ENCODE measurements around the gene HNRNPH2. TPM values are rescaled to one million over a fixed set of nuclear protein-coding genes. Genes with fewer than 3 reads are reported as not detected.

Gene HNRNPH2
- total and polyA plus RNA-seq, 4 donors = 31.5 to 36.9 (median 34.8) TPM

- 58% methylated on average over 2 of the region's 2 CpGs for WGBS
- no peak overlapping the region for H3K9ac ChIP-seq (ENCODE audit: low read depth in 1 of 2, low read length in 2 of 2)
- H3K27ac ChIP-seq (ENCODE audit: low read depth in 1 of 2, low read length in 2 of 2) = no peak overlapping the region
- no peaks in the 10 kb centered on the region for H3K9me3 ChIP-seq (ENCODE audit: control insufficient read depth in 4 of 4, low read length in 3 of 4)
- no peaks in the 10 kb centered on the region for H3K4me1 ChIP-seq (ENCODE audit: control insufficient read depth in 4 of 4, insufficient read depth in 4 of 4, low read length in 3 of 4)
- no peak for TF ChIP-seq TAF1 (conservative IDR thresholded peaks at IDR 0.05)
- TF ChIP-seq, protein P1, sequence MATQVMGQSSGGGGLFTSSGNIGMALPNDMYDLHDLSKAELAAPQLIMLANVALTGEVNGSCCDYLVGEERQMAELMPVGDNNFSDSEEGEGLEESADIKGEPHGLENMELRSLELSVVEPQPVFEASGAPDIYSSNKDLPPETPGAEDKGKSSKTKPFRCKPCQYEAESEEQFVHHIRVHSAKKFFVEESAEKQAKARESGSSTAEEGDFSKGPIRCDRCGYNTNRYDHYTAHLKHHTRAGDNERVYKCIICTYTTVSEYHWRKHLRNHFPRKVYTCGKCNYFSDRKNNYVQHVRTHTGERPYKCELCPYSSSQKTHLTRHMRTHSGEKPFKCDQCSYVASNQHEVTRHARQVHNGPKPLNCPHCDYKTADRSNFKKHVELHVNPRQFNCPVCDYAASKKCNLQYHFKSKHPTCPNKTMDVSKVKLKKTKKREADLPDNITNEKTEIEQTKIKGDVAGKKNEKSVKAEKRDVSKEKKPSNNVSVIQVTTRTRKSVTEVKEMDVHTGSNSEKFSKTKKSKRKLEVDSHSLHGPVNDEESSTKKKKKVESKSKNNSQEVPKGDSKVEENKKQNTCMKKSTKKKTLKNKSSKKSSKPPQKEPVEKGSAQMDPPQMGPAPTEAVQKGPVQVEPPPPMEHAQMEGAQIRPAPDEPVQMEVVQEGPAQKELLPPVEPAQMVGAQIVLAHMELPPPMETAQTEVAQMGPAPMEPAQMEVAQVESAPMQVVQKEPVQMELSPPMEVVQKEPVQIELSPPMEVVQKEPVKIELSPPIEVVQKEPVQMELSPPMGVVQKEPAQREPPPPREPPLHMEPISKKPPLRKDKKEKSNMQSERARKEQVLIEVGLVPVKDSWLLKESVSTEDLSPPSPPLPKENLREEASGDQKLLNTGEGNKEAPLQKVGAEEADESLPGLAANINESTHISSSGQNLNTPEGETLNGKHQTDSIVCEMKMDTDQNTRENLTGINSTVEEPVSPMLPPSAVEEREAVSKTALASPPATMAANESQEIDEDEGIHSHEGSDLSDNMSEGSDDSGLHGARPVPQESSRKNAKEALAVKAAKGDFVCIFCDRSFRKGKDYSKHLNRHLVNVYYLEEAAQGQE (IDR thresholded peaks at IDR 0.05) = peak; percentile 58
- TF ChIP-seq YY1 (IDR thresholded peaks at IDR 0.05) = no peak
- H3K4me3 ChIP-seq (ENCODE audit: low read depth in 1 of 3, low read length in 3 of 3) = no peak overlapping the region
- peak; percentile 34 for DNase-seq (ENCODE audit: low spot score)
- no peaks in the 10 kb centered on the region for H3K36me3 ChIP-seq (ENCODE audit: control insufficient read depth in 4 of 4, insufficient read depth in 3 of 4, low read depth in 1 of 4, low read length in 3 of 4)
- H3K27me3 ChIP-seq (ENCODE audit: control insufficient read depth in 4 of 4, insufficient read depth in 4 of 4, low read length in 3 of 4) = no peaks in the 10 kb centered on the region
These were observed 42.9 kb downstream of the HNRNPH2 start for GRCh38 chrX:101450961-101451360.

GRCh38 chrX:101452056-101452455 is 44.0 kb downstream of the HNRNPH2 start:
- no peak overlapping the region for H3K27ac ChIP-seq (ENCODE audit: low read depth in 1 of 2, low read length in 2 of 2)

DNA sequence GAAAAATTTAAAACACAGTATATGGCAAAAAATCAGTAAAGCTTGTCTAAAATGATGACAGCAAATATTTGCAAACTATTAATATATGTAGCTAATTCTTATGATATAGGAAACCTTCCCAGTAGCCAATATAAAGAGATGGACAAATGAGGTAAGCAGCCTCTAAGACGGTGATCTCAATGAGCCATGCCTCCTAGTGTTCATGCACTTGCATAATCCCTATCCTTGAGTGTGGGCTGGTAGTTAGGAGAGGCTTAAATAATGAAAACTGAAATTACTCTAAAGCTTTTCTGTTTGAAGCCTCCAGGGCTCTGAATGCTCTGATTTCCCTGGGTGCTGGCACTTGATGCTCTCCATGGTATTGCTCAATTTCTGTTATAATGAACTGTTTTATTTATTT is 52.6 kb downstream of the HNRNPH2 start:
- Histone ChIP-seq H3K36me3 (ENCODE audit: control insufficient read depth in 4 of 4, insufficient read depth in 3 of 4, low read depth in 1 of 4, low read length in 3 of 4) (peaks cover 0 to 2% (median under 1%) of the 10 kb centered on the region in 4 donors), H3K4me1 (ENCODE audit: control insufficient read depth in 4 of 4, insufficient read depth in 4 of 4, low read length in 3 of 4) (no peaks in the 10 kb centered on the region), H3K4me3 (ENCODE audit: low read depth in 1 of 3, low read length in 3 of 3) (no peak overlapping the region), H3K9me3 (ENCODE audit: control insufficient read depth in 4 of 4, low read length in 3 of 4) (no peaks in the 10 kb centered on the region), H3K27ac (ENCODE audit: low read depth in 1 of 2, low read length in 2 of 2) (no peak overlapping the region), H3K27me3 (ENCODE audit: control insufficient read depth in 4 of 4, insufficient read depth in 4 of 4, low read length in 3 of 4) (no peaks in the 10 kb centered on the region), H3K9ac (ENCODE audit: low read depth in 1 of 2, low read length in 2 of 2) (no peak overlapping the region)
- no peak for DNase-seq (ENCODE audit: low spot score)
- 80% methylated on average over 1 of the region's 1 CpG for WGBS
- TF ChIP-seq MAX (IDR thresholded peaks at IDR 0.05) (no peak), TAF1 (conservative IDR thresholded peaks at IDR 0.05) (no peak), YY1 (IDR thresholded peaks at IDR 0.05) (no peak), FOXA1 (IDR thresholded peaks at IDR 0.05) (no peak), HNF4A (conservative IDR thresholded peaks at IDR 0.05) (no peak), NR2F2 (IDR thresholded peaks at IDR 0.05) (no peak), EGR1 (IDR thresholded peaks at IDR 0.05; ENCODE audit: low read depth in 2 of 2) (no peak), RAD21 (IDR thresholded peaks at IDR 0.05) (no peak), GABPA (IDR thresholded peaks at IDR 0.05 in 1 of 2, conservative IDR thresholded peaks at IDR 0.05 in 1 of 2) (no peak), HNF4G (IDR thresholded peaks at IDR 0.05) (no peak), SP1 (IDR thresholded peaks at IDR 0.05) (no peak), JUND (IDR thresholded peaks at IDR 0.05) (no peak), FOXA2 (IDR thresholded peaks at IDR 0.05) (no peak)
- TF ChIP-seq, protein P2, sequence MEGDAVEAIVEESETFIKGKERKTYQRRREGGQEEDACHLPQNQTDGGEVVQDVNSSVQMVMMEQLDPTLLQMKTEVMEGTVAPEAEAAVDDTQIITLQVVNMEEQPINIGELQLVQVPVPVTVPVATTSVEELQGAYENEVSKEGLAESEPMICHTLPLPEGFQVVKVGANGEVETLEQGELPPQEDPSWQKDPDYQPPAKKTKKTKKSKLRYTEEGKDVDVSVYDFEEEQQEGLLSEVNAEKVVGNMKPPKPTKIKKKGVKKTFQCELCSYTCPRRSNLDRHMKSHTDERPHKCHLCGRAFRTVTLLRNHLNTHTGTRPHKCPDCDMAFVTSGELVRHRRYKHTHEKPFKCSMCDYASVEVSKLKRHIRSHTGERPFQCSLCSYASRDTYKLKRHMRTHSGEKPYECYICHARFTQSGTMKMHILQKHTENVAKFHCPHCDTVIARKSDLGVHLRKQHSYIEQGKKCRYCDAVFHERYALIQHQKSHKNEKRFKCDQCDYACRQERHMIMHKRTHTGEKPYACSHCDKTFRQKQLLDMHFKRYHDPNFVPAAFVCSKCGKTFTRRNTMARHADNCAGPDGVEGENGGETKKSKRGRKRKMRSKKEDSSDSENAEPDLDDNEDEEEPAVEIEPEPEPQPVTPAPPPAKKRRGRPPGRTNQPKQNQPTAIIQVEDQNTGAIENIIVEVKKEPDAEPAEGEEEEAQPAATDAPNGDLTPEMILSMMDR (IDR thresholded peaks at IDR 0.05; ENCODE audit: low read depth, low read length, missing input control) = no peak
- TF ChIP-seq, protein P3, sequence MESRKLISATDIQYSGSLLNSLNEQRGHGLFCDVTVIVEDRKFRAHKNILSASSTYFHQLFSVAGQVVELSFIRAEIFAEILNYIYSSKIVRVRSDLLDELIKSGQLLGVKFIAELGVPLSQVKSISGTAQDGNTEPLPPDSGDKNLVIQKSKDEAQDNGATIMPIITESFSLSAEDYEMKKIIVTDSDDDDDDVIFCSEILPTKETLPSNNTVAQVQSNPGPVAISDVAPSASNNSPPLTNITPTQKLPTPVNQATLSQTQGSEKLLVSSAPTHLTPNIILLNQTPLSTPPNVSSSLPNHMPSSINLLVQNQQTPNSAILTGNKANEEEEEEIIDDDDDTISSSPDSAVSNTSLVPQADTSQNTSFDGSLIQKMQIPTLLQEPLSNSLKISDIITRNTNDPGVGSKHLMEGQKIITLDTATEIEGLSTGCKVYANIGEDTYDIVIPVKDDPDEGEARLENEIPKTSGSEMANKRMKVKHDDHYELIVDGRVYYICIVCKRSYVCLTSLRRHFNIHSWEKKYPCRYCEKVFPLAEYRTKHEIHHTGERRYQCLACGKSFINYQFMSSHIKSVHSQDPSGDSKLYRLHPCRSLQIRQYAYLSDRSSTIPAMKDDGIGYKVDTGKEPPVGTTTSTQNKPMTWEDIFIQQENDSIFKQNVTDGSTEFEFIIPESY (IDR thresholded peaks at IDR 0.05) = no peak

More at GRCh38 chrX:101452056-101452455, 44.0 kb downstream of the HNRNPH2 start:
- Histone ChIP-seq H3K9ac (ENCODE audit: low read depth in 1 of 2, low read length in 2 of 2) (no peak overlapping the region), H3K36me3 (ENCODE audit: control insufficient read depth in 4 of 4, insufficient read depth in 3 of 4, low read depth in 1 of 4, low read length in 3 of 4) (no peaks in the 10 kb centered on the region), H3K27me3 (ENCODE audit: control insufficient read depth in 4 of 4, insufficient read depth in 4 of 4, low read length in 3 of 4) (no peaks in the 10 kb centered on the region), H3K9me3 (ENCODE audit: control insufficient read depth in 4 of 4, low read length in 3 of 4) (no peaks in the 10 kb centered on the region), H3K4me1 (ENCODE audit: control insufficient read depth in 4 of 4, insufficient read depth in 4 of 4, low read length in 3 of 4) (no peaks in the 10 kb centered on the region), H3K4me3 (ENCODE audit: low read depth in 1 of 3, low read length in 3 of 3) (no peak overlapping the region)
- DNase-seq (ENCODE audit: low spot score) = no peak
- TF ChIP-seq FOXA1 (IDR thresholded peaks at IDR 0.05) = no peak
- no peak for TF ChIP-seq RXRA (IDR thresholded peaks at IDR 0.05)
- TF ChIP-seq SP1 (IDR thresholded peaks at IDR 0.05) = no peak
- no peak for TF ChIP-seq GABPA (IDR thresholded peaks at IDR 0.05 in 1 of 2, conservative IDR thresholded peaks at IDR 0.05 in 1 of 2)
- no peak for TF ChIP-seq TAF1 (conservative IDR thresholded peaks at IDR 0.05)
- TF ChIP-seq, protein P2 (IDR thresholded peaks at IDR 0.05; ENCODE audit: low read depth, low read length, missing input control) = no peak
- 81% methylated on average over 3 of the region's 3 CpGs for WGBS

Data from liver (tissue), 9 donors.